Adipocyte (in vitro differentiated cells): ENCODE measurements around the gene SLC12A3.

Experiments
- DNase-seq: peaks from one replicate; pipeline ENCODE4 v3.0.0-alpha.2; 2015; ENCODE audit warnings: low read depth
- H3K27me3 ChIP-seq: replicated peaks from 2 replicates; pipeline ENCODE4 v1.7.0; 2013; ENCODE audit warnings: mild to moderate bottlenecking, low read length, moderate library complexity; ENCODE audit not compliant: control insufficient read depth, insufficient read depth
- H3K36me3 ChIP-seq: 2 replicates; pipeline ENCODE4 v1.7.0; 2013; ENCODE audit warnings: low read length, mild to moderate bottlenecking, moderate library complexity; ENCODE audit not compliant: control insufficient read depth, insufficient read depth, severe bottlenecking
- H3K4me1 ChIP-seq: 2 replicates; pipeline ENCODE4 v1.7.0; 2013; ENCODE audit warnings: mild to moderate bottlenecking, low read length, moderate library complexity; ENCODE audit not compliant: control insufficient read depth, insufficient read depth
- H3K4me3 ChIP-seq: 2 replicates; pipeline ENCODE4 v1.7.0; 2013; ENCODE audit warnings: mild to moderate bottlenecking, low read length, moderate library complexity
- H3K9ac ChIP-seq: 2 replicates; pipeline ENCODE4 v1.7.0; 2013; ENCODE audit warnings: mild to moderate bottlenecking, low read length, moderate library complexity
- H3K9me3 ChIP-seq: 2 replicates; pipeline ENCODE4 v1.7.0; 2013; ENCODE audit warnings: mild to moderate bottlenecking, low read length, moderate library complexity; ENCODE audit not compliant: control insufficient read depth

The SLC12A3 gene

DNA sequence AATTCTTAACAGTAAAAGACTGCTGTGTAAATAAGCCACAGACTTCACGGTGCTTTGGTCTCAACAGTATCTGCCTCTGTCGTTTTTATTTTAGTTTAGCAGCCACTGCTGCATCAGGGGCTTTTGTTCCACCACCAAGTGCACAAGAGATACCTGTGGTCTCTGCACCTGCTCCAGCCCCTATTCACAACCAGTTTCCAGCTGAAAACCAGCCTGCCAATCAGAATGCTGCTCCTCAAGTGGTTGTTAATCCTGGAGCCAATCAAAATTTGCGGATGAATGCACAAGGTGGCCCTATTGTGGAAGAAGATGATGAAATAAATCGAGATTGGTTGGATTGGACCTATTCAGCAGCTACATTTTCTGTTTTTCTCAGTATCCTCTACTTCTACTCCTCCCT, 74.8 kb downstream of the SLC12A3 start:
- Histone ChIP-seq H3K36me3 (peaks cover 99% of the 10 kb centered on the region), H3K4me3 (no peak overlapping the region), H3K9me3 (no peaks in the 10 kb centered on the region), H3K9ac (no peak overlapping the region), H3K27me3 (no peaks in the 10 kb centered on the region), H3K4me1 (peaks cover 20% of the 10 kb centered on the region)
- no peak for DNase-seq

DNA sequence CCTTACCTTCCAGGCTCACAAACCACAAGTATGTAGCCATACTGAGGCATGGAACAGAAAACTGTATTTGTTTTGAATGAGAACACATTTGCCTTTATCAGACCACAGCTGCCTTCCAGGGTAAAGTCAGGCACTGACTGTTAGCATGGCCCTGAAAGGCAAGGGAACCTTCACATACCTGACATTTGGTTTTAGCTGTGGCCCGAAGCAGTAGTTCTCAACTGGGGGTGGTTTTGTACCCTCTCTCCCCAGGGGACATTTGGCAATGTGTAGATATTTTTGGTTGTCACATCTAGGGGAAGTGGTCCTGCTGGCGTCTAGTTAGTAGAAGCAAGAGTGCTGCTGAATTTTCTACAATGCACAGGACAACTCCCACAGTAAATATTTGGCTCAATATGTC, 76.1 kb downstream of the SLC12A3 start:
- no peaks in the 10 kb centered on the region for H3K27me3 ChIP-seq
- no peaks in the 10 kb centered on the region for H3K9me3 ChIP-seq
- peaks cover 14% of the 10 kb centered on the region for H3K4me1 ChIP-seq
- DNase-seq, result no peak
- no peak overlapping the region for H3K9ac ChIP-seq
- peaks cover 95% of the 10 kb centered on the region for H3K36me3 ChIP-seq
- H3K4me3 ChIP-seq, result no peak overlapping the region

DNA sequence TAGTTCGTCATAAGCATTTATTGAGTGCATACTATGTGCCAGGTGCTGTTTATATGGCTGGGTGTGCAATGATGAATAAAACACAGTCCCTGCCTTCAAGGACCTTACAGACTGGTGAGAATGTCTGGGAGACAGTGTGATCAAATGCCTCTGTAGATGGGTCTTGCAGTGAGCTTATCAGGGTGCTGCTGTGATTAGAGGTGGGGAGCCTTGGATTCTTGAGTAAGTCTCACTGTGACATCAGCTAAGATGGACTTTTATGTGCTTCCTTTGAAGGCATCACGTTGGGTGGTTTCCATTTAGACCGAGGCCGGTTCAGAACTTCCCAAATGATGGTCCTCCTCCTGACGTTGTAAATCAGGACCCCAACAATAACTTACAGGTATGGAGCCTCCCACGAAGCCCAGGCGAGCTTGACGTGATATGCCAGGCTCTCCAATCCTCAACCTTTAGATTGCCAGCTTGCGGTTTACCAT, 76.9 kb downstream of the SLC12A3 start:
- no peaks in the 10 kb centered on the region for H3K27me3 ChIP-seq
- H3K4me1 ChIP-seq, result peaks cover 8% of the 10 kb centered on the region
- no peak for DNase-seq
- peaks cover 91% of the 10 kb centered on the region for H3K36me3 ChIP-seq
- H3K9ac ChIP-seq, result no peak overlapping the region
- H3K4me3 ChIP-seq, result no peak overlapping the region
- H3K9me3 ChIP-seq, result no peaks in the 10 kb centered on the region

DNA sequence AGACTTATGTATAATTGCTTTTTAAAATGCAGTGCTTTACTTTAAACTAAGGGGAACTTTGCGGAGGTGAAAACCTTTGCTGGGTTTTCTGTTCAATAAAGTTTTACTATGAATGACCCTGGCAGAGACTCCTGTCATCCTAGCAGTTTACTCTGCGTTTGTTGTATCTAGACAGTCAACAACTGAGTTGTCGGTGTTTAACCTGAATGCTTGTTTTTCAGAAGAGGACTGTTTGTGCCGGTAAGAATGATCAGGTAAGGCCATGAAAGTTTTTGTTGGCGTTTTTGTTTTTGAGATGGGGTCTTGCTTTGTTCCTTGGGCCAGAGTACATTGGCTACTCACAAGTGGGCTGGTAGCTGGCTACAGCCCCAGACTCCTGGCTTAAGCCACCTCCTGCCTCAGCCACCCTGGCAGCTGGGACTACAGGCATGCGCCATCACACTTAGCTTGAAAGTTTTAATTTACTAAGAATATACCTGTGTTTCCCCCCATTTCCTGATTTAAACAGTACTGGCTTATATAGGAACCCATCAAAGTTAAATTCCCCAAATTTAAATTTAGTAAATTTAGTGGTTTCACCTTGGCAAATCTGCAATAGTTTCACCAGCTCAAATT, 78.9 kb downstream of the SLC12A3 start:
- H3K36me3 ChIP-seq, result peaks cover 71% of the 10 kb centered on the region

DNA sequence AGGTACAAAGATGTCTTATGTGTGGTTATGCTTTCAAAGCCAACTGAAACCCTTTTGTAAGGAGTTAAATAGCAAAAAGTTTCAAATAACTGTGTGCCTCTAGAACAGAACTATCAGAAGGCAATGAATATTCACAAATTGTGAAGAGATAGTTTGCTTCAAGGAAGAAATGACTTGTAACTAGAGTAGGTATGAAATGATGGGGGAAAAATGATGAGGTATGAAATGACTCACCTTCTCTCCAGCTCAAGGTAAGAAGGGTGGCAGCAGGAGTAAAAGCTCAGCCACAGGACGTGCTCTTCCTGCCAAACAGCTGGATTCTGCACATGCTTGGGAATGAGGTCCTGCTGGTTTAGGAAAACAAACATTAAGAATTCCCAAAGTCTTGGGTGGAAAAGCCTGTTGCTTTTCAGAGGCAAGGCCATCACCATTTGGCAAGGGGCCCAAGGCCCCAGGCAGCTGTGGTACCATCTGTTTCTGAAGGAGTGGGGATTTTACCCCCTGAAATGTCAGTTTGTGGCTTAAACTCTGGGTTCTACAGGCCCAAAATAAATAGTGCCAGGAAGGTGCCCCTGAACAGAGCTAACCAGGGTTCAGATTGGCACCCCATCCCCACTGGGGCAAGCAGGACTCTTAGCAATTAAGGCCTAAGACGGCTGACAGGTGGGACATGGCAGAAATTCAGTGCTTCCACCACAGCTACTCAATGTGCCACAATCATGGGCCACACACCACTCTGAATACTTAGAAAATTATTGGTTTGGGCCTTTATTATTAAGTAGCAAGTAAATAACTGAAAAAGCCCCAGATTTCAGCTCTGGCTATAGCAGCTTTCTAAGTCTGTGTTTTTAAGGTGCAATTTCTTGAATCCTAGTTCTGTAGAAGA, 80.2 kb downstream of the SLC12A3 start:
- H3K27me3 ChIP-seq, result no peaks in the 10 kb centered on the region
- peaks cover 58% of the 10 kb centered on the region for H3K36me3 ChIP-seq
- no peak for DNase-seq

More for the DNA sequence above, 78.9 kb downstream of the SLC12A3 start:
- no peaks in the 10 kb centered on the region for H3K9me3 ChIP-seq
- no peak for DNase-seq
- no peaks in the 10 kb centered on the region for H3K27me3 ChIP-seq
- H3K4me1 ChIP-seq, result peaks cover 15% of the 10 kb centered on the region
- H3K4me3 ChIP-seq, result no peak overlapping the region
- no peak overlapping the region for H3K9ac ChIP-seq

DNA sequence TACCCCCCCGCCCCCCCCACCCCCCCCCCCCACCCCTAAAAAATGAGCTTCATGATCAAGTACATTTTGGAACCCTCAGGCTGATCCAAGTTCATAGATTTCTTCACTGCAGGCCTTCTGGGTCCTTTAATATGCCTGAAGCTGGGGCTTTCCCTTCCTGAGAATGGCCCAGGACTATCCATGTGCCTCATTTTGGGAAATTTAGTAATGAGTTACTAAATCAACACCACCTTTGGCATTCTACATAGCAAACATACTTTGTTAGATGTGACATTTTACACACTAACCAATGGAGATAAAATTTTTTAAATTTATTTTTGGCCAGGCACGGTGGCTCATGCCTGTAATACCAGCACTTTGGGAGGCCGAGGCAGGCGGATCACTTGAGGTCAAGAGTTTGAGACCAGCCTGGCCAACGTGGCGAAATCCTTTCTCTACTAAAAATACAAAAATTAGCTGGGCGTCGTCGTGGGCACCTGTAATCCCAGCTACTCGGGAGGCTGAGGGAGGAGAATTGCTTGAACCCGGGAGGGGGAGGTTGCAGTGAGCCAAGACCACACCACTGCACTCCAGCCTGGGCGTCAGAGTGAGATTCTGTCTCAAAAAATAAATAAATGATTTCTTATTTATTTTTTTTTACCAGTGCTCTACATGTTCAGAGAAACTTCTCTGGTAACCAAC, 81.0 kb downstream of the SLC12A3 start:
- Histone ChIP-seq H3K4me1 (peaks cover 15% of the 10 kb centered on the region), H3K27me3 (no peaks in the 10 kb centered on the region), H3K4me3 (no peak overlapping the region), H3K9me3 (no peaks in the 10 kb centered on the region), H3K9ac (no peak overlapping the region), H3K36me3 (peaks cover 50% of the 10 kb centered on the region)
- DNase-seq, result no peak

More for the DNA sequence above, 80.2 kb downstream of the SLC12A3 start:
- H3K9me3 ChIP-seq, result no peaks in the 10 kb centered on the region
- H3K9ac ChIP-seq, result no peak overlapping the region
- peaks cover 15% of the 10 kb centered on the region for H3K4me1 ChIP-seq
- H3K4me3 ChIP-seq, result no peak overlapping the region

DNA sequence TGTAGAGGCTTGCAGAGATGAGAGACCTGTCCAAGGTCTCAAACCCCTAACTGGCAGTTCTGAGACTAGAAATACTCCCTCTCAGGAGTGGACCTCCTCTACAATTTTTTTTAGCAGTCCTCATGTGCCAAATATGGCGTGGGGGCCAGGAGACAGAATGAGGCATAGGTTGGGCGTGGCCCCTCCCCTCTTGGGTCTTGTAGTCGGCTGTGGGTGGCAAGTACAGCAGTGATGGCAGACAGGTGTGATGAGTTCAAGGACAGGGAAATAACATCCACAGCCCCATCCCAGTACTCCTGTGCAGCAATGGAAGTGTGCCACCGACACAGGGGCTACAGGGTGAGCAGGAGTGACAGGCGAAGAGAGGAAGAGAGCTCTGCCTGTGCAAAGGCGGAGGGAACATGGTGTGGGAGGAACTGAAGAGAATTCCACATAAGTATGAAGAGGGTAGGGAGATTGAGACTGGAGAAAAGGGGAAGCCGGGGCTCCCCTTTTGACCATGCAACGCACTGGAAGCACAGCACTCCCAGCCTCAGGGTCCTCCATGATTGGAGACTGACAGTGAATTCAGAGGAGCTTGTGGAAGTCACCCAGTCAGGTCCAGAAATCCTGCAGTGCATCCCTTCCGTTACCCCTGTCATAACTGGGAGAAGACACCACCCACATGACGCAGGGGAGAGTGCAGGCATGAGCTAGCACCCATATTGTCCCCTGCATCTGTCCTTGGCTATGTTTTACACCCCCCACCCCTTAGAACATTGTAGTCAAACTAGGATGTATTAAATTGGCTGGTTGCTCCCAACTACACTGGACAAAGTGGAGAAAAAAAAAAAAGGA, 82.0 kb downstream of the SLC12A3 start:
- no peak for DNase-seq

DNA sequence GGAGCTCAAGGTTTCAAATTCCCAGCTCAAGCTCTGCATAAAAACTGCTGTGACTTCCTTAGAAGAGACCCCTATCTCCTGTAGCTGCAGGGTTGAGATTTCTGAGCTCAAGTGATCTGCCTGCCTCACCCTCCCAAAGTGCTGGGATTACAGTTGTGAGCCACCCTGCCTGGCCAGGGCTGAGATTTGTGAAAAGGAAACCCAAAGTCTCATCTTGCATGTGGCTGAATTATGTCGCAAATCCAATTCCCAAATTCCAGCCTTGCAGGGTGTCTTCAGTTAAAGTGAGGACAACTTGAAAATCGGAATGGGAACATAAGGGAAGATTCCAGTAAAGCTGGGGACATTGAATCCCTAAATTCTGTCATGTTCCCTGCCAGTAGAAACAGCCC, 82.6 kb downstream of the SLC12A3 start:
- no peaks in the 10 kb centered on the region for H3K9me3 ChIP-seq

More for the DNA sequence above, 82.0 kb downstream of the SLC12A3 start:
- no peaks in the 10 kb centered on the region for H3K9me3 ChIP-seq
- no peak overlapping the region for H3K4me3 ChIP-seq
- H3K27me3 ChIP-seq, result no peaks in the 10 kb centered on the region
- peaks cover 15% of the 10 kb centered on the region for H3K4me1 ChIP-seq
- H3K36me3 ChIP-seq, result peaks cover 40% of the 10 kb centered on the region
- H3K9ac ChIP-seq, result no peak overlapping the region

DNA sequence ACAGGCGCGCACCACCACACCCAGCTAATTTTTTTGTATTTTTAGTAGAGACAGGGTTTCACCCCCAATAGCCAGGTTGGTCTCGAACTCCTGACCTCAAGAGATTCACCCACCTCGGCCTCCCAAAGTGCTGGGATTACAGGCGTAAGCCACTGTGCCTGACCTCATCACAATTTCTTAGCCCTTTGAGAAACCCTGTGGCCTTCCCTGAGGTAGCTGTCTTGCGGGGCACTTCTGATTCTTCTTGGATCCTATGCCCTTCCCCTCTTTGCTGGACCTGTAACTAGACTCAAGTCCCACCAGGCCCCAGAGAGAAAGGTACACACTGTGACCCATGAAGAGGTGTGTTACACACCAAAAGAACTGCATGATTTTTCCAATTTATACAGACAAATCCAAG, 83.2 kb downstream of the SLC12A3 start:
- Histone ChIP-seq H3K9ac (no peak overlapping the region), H3K4me1 (peaks cover 15% of the 10 kb centered on the region), H3K9me3 (no peaks in the 10 kb centered on the region), H3K4me3 (no peak overlapping the region), H3K27me3 (no peaks in the 10 kb centered on the region), H3K36me3 (peaks cover 28% of the 10 kb centered on the region)
- DNase-seq, result no peak

More for the DNA sequence above, 82.6 kb downstream of the SLC12A3 start:
- no peak overlapping the region for H3K9ac ChIP-seq
- H3K36me3 ChIP-seq, result peaks cover 34% of the 10 kb centered on the region
- DNase-seq, result no peak
- no peak overlapping the region for H3K4me3 ChIP-seq
- H3K27me3 ChIP-seq, result no peaks in the 10 kb centered on the region
- H3K4me1 ChIP-seq, result peaks cover 15% of the 10 kb centered on the region

DNA sequence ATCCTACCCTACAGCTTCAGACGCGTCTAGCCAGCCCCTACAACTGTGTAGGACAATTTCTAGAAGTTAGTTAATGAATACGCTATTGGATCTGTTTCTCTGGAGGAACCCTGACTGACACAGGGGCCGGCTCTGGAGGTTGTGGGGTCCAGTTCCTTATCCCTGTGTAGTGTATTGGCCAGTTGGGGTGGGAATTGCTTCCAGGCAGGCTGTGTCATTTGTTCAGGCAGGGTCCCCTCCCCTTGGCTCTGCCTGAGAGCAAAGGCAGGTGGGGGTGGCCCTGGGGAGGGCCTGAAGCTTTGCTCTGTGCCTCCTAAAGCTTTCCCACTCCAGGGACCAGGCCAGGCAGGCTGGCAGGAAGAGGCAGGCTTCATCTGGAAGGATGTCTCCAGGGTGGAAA, 85.0 kb downstream of the SLC12A3 start:
- H3K4me3 ChIP-seq, result no peak overlapping the region
- no peak for DNase-seq

More for the DNA sequence above, 85.0 kb downstream of the SLC12A3 start:
- Histone ChIP-seq H3K27me3 (no peaks in the 10 kb centered on the region), H3K9me3 (no peaks in the 10 kb centered on the region), H3K9ac (no peak overlapping the region), H3K4me1 (peaks cover 12% of the 10 kb centered on the region), H3K36me3 (peaks cover 9% of the 10 kb centered on the region)
